Left lobe of liver (tissue), 2 donors: ENCODE measurements around the gene SP140L. TPM values are rescaled to one million over a fixed set of nuclear protein-coding genes. Genes with fewer than 3 reads are reported as not detected.
A peak's percentile ranks its signal among the peaks of the same experiment; 100 is the strongest.
"Not testable (repeated sequence)": the region's sequence is repeated elsewhere in the genome, so short reads cannot be mapped to it uniquely, and the experiment has no call there.

ENCODE experiments used
- ATAC-seq: fragments of 200-7000 bp; cut with Tn5 transposase; one replicate; pipeline ENCODE4 v1.9.1; 2020; ENCODE audit warnings: mild to moderate bottlenecking, moderate library complexity
- DNase-seq: peaks from one replicate; pipeline ENCODE4 v3.0.0-alpha.2; 2020; ENCODE audit warnings: low spot score
- total RNA-seq: library from RNA; stranded (reverse); gene quantifications from one replicate; pipeline ENCODE4 v1.2.1, GENCODE V29; 2021
- donor health status: DM: no; HTN: no; CAD: no; lungs with moderate emphysema.
- donor health status: DM: no; HTN: yes; CAD: no.

Gene SP140L
- total RNA-seq, 1 donor from 2014 or later, result 6.1 TPM

DNA sequence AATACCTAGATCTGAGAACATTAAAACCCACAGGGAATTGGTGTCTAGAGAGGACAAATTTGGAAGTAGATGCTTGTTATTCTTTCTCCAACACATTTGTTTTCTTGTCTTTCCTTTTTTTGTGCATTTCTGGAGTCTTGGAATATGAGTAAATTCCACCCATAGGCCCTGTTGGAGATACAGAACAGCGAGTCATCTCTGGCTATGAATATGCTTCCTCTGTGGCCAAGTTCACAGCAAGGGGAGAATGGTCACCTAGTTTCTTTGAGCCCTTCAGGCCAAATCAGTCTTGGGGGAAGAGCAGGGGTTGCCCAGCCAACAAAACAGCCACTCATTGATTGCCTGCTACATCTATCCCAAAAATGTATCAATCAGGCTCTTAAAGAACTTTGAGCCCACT lies 31.3 kb downstream of the SP140L start:
- ATAC-seq, result no peak
- DNase-seq, result no peak

DNA sequence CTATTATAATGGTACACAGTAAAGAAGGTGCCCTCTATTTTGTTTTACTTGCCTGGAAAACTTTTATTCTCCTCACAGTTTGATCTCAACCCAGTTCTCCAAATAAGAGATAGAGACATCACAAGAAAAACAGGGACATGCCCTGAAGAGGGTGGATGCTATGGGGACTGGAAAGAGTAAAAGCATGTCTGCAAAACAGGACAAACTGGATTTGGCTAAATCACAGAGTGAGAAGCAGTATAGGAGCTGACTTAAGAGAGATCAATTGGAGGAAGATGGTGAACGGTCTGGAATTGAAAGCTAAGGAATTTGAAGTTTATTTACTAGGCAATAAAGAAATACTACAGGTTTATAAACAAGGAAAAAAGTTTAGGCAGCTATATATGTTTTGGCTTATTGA lies 33.0 kb downstream of the SP140L start:
- ATAC-seq, result no peak

DNA sequence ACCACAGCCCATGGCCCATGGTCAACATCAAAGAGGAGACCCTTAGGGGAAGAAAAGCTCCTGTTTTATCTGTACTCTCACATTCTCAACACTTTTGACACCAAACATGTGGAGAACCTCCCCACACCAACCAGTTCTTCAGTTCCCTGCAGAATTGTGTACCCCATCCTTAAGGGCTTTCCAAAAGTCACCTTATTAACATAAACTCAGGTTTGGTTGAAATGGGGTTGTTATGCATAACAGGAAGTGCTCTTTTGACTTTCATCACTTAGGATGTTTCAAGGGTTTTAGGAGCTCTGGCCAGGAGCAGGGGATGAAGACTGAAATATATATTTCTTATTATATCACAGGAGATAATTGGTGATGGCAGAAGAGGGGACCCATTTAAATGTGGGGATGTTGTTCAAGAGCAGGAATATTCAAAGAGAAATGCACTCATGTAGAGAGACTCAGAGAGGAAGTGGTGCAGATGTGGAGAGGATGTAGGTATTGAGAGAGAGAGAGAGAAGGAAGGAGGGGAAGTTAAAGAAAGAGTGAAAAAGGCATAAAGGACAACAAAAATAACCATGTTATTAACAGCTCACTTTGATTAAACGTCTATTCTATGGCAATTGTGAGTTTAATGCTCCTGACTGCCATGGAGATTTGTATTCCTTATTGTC lies 35.2 kb downstream of the SP140L start:
- ATAC-seq, result no peak
- no peak for DNase-seq

More for the DNA sequence above, 33.0 kb downstream of the SP140L start:
- DNase-seq, result no peak

DNA sequence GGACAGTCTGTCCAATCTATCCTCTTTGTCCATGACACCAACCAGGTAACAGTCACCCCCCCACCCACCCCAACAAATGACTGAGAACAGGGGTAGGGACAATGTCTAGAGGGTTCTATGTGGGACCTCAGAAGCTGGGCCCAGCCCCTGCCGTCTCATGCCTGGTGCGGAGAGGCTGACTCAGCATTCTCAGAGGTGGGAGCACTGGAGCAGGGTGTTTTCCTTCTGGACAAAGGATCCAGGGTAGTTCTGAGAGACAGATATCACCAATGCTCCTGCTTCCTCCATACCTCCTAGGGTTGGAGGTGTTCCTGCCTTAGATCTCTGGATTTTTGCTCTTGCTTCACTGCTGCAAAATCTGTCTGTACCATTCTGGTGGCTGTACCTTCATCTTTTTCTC lies 55.1 kb downstream of the SP140L start:
- DNase-seq (no peak), ATAC-seq (no peak)

DNA sequence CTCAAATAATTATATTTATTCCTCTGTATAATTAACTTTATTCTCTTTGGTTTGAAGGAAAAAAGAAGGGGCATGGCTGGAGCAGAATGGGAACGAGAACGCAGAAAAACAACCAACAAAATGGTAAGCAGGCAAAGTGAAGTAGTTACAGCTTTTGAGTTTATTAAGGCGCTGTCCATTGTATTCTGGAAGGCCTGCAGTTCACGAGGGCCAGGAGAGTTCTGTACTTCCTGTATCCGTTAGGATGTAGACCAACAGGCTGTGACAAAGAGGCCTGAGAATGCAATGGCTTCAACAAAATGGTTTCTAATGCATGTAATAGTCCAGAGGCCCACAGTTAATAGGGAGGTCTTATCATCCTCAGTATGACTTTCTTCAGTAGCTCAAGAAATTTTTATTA lies 56.5 kb downstream of the SP140L start:
- DNase-seq, result no peak

DNA sequence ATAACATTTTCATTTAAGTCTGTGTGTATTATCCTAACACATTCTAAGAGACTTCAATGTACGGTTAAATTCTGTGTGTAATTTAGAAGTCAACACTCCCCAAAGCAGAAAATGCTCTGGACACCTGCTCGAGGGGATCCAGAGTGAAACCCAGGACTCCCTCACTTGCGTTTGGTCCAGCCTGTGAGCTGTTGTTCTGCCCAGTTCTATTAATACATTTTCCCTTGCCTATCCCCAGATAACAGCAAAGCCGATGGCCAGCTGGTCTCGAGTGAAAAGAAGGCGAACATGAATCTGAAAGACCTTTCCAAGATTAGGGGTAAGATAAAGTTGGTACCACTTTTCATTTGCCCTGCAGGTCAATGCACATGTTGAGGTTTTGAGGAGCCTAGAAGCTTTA lies 58.0 kb downstream of the SP140L start:
- ATAC-seq (no peak), DNase-seq (no peak)

More for the DNA sequence above, 56.5 kb downstream of the SP140L start:
- ATAC-seq, result no peak

DNA sequence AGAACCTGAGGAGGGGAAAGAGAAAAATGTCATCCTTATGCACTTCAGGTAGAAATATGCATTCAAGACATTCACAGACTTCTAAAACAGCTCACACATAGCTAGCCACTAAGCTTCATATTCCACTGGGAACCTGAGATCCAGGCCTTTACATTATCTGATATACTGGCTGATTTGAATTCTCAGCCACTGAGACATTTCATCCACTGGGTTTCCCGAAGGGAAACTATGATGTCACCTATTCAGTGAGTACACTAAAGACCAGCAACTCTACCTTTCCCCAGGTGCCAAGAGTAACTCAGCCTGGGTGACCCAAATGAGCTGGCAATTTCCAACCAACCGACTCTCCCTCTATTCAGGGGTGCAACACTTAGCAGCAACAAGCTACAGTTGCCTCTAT lies 67.3 kb downstream of the SP140L start:
- no peak for ATAC-seq
- no peak for DNase-seq

DNA sequence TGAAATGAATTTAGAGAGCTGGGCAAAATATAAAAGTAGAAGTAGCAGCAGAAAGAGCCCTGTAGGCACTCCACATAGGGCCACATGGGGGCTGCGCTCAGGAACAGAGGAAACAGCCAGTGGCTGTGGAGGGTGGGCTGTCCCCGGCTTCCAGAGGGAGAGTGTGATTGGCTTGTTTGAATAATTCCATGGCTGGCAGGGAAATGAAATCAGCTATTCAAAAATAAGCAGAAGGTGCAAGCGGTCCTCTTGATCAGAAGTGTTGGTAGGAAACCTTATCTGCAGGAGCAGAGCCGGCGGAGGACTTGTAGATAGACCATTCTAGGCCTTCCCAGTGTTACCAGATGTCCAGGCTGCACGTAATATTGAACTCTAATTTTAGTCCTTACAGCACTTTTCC lies 71.7 kb downstream of the SP140L start:
- not testable (repeated sequence) for DNase-seq, ATAC-seq

DNA sequence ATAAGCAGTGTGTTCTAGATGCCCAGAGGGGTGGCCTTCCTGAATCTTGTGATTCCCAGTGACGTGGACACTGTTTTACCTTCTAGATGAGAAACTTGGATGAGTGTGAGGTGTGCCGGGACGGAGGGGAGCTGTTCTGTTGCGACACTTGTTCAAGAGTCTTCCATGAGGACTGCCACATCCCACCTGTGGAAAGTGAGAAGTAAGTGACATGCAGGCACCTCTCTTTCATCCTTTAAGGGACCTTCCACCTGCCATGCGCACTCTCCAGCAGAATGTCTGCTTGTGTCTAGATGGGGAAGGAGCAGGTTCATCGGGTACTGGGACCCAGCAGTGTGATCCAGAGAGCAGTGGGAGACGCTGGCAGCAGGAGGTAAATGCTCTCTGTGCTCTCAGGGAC lies 73.0 kb downstream of the SP140L start:
- no peak for ATAC-seq

DNA sequence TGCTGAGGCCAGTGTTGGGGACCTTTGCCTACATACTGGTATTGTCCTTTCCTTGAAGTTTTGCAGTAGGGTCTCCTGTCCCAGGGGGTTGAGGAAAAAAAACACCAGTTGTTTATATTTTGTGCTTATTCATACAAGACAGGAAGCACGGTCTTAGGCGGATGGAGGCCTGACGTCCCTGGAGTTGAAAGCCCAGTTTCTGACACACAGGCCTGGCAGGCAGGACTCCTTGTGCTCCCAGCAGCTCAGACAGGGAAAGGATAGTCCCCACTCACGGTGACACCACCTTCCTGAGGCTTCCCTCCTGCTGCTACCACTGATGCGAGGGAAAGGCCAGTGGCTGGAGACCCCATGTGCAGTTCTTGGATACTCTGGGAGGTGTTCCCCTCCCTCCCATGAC lies 73.5 kb downstream of the SP140L start:
- ATAC-seq, result no peak
- no peak for DNase-seq

More for the DNA sequence above, 73.0 kb downstream of the SP140L start:
- DNase-seq, result no peak

DNA sequence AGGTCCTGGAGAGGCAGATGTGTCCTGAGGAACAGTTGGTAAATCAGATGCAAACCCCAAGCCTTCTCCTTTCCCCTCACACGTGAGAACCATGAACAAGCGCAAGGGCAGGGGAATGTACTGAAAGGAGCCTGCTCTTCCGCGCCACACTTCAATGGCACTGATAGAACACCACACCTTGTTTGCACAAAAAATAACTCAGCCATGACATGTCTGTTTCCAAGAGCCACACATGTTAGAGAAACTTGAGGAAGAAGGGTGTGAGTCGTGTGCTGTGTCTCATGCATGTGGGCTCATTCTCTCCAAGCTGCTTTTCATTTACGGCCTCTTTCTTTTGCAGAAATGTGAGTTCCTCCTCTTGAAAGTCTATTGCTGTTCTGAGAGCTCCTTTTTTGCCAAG lies 74.0 kb downstream of the SP140L start:
- not testable (repeated sequence) for DNase-seq, ATAC-seq

DNA sequence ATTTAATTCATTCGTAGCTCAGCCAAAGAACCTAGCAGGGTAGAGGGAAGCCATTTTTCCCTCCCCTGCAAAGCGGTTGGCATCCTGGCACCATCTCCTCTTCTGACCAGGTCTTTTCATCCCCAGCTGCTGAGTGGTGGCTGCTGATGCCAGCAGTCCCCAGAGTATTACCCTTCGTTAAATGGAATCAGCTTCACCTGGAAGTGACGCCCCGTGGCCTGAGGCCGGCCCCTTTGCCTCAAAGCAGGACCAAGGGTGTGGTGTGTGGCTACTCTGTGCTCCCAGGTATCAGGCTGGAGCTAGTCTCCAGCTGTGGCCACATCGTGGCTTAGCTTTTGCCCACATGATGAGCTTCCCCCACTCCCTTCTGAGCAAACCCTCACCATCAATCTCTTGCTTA lies 76.8 kb downstream of the SP140L start:
- ATAC-seq, result no peak
- no peak for DNase-seq

DNA sequence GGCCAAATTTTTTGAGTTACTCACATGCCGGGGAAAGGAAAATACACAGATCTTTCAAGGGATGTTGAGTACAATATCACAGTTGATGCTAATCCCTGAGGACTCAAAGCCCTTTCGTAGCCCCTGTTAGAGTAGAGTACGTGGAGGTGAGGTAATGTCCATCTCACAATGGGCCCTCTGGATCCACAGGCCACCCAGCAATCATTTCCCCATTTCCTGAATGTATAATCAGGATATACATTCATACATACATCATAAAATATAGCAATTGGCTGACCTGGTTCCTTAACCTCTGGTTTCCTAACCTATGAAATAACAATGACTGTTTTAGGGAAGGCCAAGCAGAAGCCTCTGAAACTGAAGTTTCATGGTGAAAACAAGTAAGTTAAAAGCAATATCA lies 78.8 kb downstream of the SP140L start:
- DNase-seq (no peak), ATAC-seq (no peak)

DNA sequence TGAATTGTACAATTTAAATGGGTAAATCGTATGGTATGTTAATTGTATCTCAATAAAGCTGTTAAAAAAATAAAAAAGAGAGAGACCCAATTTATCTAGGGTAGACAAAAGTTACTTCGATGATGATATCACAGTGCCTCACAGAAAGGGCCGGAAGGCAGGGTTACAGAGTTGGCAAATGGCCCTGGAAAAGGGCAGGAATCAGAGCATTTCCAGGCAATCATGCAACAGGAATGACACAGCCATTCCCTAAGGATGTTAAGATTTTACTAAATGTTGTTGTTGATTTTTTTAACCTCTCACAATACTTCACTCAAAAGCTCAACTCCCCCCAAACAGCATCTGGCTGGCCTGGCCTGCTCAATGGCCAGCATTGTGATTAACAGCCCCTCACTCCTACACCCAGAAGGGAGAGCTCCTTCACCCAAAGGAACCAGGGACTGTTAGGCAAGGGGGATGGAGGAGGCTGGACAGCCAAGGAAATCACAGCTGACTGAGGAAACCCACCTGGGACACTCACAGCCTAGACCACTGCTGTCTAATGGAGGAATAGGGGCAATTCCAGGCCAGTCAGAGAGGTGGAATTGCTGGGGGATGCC lies 81.3 kb downstream of the SP140L start:
- no peak for ATAC-seq
- DNase-seq, result no peak

DNA sequence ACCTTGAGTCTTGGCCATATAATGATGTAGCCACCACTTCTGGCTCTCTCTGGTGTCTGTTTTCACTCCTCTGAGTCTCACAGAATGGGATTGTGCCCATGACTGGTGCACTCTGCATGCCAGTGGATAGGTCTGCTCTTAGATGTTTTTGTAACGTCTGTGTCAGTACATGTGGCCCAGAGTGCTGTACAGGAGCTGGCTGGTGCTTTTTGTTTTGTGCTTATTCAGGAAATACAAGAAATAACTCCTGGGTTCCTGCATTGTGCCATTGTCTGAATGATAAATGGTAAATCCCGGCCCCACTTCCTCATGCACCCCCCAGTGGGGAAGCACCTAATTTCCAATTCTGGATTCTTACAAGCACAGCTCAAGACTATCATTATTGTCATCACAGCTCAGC lies 82.3 kb downstream of the SP140L start:
- not testable (repeated sequence) for DNase-seq, ATAC-seq

DNA sequence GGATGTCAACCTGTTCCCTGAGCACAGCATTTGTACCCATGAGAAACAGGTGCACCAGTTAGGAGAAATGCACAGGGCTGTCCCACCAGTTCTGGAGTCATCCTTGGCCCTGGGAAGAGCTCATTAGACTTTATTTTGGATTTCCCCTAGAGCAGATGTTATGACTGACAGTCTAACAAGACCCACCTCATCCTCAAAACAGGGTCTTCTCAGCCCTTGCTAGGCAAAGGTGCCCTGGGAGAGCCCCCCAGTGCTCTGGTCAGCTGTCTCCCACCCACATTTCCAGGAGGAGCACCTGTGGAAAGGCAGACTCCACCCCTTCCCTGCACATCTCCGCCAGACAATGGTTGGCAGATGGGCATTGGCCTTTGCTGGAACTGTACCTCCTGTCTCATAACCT lies 83.3 kb downstream of the SP140L start:
- ATAC-seq (no peak), DNase-seq (no peak)

DNA sequence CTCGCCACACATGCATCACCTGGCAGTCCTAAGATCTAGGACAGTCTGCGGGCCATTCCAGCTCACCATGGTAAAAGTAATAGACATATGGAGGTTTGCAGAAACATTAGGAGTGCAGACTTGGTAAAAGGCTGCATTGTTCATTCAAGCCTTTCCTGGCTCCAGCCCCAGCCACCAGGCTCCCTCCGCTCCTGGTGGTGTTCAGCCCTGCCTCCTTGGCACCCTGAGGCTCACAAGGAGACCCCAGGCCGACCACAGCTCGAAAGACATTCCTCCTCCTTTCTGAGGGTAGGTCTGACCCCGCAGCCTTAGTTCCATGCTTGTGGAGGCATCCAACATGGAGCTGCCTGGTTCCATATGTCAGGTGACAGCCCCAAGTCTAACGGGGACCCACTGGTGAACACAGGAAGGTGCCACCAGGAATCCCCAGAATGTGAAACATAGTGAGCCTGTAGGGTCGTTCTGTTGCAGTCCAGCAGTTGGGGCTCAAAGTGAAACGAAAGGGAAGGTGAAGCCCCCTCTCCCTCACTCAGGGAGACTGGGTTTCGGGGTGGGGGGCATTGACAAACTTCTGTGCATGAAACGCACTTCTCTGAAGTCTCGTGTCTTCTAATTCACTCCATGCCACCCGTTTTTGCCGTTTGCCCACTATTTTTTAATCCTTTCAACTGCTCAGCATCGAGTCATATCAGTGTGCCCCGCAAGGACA lies 84.0 kb downstream of the SP140L start:
- ATAC-seq, result no peak
- DNase-seq, result no peak

DNA sequence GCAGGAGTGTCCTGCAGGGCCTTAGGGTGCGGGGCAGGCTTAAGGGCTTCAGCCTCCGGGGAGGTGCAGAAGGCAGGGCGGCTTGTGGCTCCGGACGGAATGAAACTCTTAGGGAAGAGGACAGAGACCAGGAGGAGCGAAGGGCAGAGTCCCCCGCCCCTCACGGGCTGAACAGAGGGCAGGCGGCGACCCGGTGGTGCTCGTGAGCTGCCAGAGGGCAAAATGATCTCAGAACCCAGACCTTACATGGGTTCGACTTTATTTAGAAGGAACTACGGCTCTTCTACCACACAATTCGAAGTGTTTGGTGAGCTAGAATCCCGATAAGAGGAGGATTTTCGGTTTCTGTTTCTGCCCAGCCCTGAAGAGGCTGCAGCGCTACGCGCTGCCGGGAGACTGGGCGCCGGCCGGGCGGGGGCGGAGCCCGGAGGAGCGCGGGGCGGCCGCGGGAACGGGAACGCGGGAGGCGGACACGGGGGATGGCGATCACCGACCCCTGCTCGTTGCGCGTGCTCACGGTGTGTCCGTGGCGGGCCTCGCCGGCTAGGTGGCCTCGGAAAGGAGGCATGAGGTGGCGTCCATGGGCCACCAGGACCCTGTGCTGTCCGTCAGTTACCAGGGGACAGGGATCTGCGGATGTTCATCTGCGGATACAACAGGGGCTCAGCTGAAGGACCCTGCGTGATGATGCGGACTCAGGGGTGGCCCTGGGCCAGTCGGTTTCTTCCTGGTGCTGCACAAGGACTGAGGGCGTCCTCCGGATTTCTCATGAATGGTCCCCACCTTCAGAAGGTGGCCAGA lies 84.8 kb downstream of the SP140L start:
- DNase-seq, result peak; percentile 82
- peak; percentile 83 for ATAC-seq

DNA sequence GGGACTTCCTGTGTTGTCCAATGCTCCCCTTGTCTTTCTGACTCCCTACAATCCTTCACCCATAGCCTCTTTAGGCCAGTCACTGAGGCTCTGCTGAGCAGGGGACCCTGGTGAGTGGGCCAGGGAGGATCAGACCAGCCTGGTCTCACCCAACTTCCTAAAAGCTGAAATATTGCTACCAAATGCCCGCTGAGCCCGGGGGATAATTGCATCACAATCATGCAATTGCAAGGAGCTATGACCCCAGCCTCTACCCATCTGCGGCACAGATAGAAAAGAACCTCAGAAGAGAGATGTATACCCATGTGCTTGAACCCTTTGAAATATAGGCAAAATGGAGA lies 85.3 kb downstream of the SP140L start:
- DNase-seq (no peak), ATAC-seq (peak; percentile 4)

DNA sequence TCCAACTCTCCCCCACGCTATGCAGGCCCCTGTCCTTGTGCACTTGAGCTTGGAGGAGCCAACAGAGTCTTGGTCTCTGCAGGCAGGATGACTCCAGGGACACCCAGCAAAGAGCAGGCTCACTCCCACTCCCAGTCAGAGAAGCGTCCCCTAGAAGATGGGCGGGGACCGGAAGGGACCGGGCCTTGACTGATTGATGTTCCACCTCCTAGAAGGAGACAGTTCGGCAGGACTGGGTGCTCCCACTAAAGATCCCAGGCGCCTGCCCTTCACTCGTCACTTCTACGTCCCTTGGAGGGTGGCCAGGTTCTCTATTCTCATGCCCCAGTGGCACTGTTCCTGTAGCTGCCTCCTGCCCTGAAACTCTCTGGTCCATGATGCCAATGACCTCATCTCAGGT lies 85.9 kb downstream of the SP140L start:
- DNase-seq (no peak), ATAC-seq (no peak)

DNA sequence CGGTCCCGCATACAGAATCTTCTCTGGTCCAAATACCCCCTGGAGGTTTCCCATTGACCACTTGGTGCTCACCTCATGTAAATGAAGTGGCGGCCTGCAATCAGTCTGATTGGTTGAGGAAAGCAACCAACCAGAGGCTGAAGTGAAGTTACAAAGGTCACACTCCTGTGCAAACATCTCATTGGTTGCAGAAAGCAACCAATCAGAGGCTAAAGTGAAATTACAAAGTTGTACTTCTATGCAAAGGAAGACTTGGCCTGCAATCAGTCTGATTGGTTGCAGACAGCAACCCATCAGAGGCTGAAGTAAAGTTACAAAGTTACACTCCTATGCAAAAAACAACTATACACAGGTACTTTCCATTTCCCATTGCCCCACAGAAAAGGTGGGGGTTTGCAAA lies 86.5 kb downstream of the SP140L start:
- ATAC-seq (no peak), DNase-seq (no peak)

DNA sequence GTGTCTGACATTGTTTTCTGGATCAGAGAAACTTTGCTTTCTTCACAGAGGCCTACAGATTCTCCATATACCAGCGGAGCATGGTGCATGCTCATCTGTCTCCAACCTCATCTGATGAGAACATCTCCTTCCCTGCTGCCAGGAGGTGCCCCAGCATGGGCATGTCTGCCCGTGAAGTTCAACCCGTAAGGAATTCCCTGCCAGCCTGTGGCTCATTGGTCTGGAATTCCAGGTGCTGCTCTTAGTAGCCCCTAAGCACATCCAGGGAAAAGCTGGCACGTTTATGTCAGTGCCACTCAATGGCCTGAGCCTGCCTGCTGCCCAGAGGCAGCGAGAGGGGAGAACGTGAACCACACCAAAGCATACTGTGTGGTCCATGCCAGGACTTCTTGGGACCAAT lies 87.3 kb downstream of the SP140L start:
- ATAC-seq, result no peak
- no peak for DNase-seq
